A549 (cell line): Measurements from ENCODE around the gene ASAP2. TPM values are rescaled to one million over a fixed set of nuclear protein-coding genes. Genes with fewer than 3 reads are reported as not detected.

Source experiments
- ATAC-seq, 2 experiments: fragments of 200-7000 bp in 1 of 2; fragments of >200 bp in 1 of 2; cut with Nextera tagmentation in 1 of 2; cut with Tn5 transposase in 1 of 2; 3 replicates each; pipeline versions ENCODE4 v1.8.0 to v1.9.1; 2018 to 2020; ENCODE audit warnings: mild to moderate bottlenecking in 1 of 2, moderate library complexity in 1 of 2
- CTCF ChIA-PET: fragments of 300-600 bp; sonication (Branson Sonifier 250); formaldehyde crosslinking; extraction: SDS; loops from one replicate; lab custom pipeline; 2021; ENCODE audit warnings: antibody characterized with exemption, inconsistent platforms; lab: Yijun Ruan, JAX
- POLR2A ChIA-PET: fragments of 350-600 bp; formaldehyde crosslinking; extraction: SDS; loops from one replicate; lab custom pipeline; 2021; ENCODE audit warnings: antibody characterized with exemption, inconsistent platforms; lab: Yijun Ruan, JAX
- DNase-seq, 2 experiments: peaks; one replicate each; pipeline versions ENCODE4 v3.0.0 to v3.0.0-alpha.2; 2011 to 2016; ENCODE audit warnings: low read depth in 1 of 2, low spot score in 1 of 2
- FAIRE-seq: peaks from 2 replicates; lab custom pipeline; 2011; peaks lifted over from hg19 to GRCh38; lab: Jason Lieb, UNC
- H3K27ac ChIP-seq, 2 experiments: fragments of >200 bp; sonication (Bioruptor Twin); formaldehyde crosslinking; 3 replicates each; pipeline ENCODE4 v1.5.1; 2016 to 2017
- H3K4me1 ChIP-seq: fragments of >200 bp; sonication (Bioruptor Twin); formaldehyde crosslinking; 3 replicates; pipeline ENCODE4 v1.6.1; 2016
- H3K4me2 ChIP-seq: fragments of >200 bp; sonication (Bioruptor Twin); formaldehyde crosslinking; 3 replicates; pipeline ENCODE4 v1.6.1; 2016
- H3K4me3 ChIP-seq: fragments of >200 bp; sonication (Bioruptor Twin); formaldehyde crosslinking; 3 replicates; pipeline ENCODE4 v1.5.1; 2016
- H3K9me3 ChIP-seq: fragments of >200 bp; sonication (Bioruptor Twin); formaldehyde crosslinking; 3 replicates; pipeline ENCODE4 v1.6.1; 2016
- CEBPB ChIP-seq, 2 experiments: fragments of >200 bp in 1 of 2; sonication (Bioruptor Twin) in 1 of 2; formaldehyde crosslinking in 1 of 2; IDR thresholded peaks; 2 replicates each; pipeline ENCODE4 v1.6.1; 2012 to 2016
- CHD2 ChIP-seq: fragments of 150-350 bp; IDR thresholded peaks from 2 replicates; pipeline ENCODE4 v1.6.1; 2014; ENCODE audit warnings: low read length; ENCODE audit not compliant: partially characterized antibody
- CHD4 ChIP-seq: fragments of 200-600 bp; sonication (generic); IDR thresholded peaks from 2 replicates; pipeline ENCODE4 v1.6.1; 2016; ENCODE audit warnings: antibody characterized with exemption, mild to moderate bottlenecking, borderline replicate concordance
- EP300 ChIP-seq, 2 experiments: fragments of >200 bp; sonication (Bioruptor Twin); formaldehyde crosslinking; IDR thresholded peaks; 2 replicates in 1 of 2; 3 replicates in 1 of 2; pipeline ENCODE4 v1.6.1; 2016 to 2017
- ESRRA ChIP-seq: fragments of 150-350 bp; IDR thresholded peaks from 2 replicates; pipeline ENCODE4 v1.6.1; 2014; ENCODE audit warnings: mild to moderate bottlenecking, low read length, borderline replicate concordance
- FOSL2 ChIP-seq, 2 experiments: fragments of 450-650 bp in 1 of 2; fragments of >200 bp in 1 of 2; sonication (Bioruptor Twin) in 1 of 2; formaldehyde crosslinking; IDR thresholded peaks; 2 replicates each; pipeline versions ENCODE4 v1.5.0 to v1.6.1; 2016 to 2020; ENCODE audit warnings: mild to moderate bottlenecking in 1 of 2, moderate library complexity in 1 of 2
- HDAC2 ChIP-seq: fragments of 200-600 bp; sonication (generic); IDR thresholded peaks from 2 replicates; pipeline ENCODE4 v1.6.1; 2016
- HEYL ChIP-seq: fragments of 250-450 bp; sonication (Bioruptor Pico); IDR thresholded peaks from 2 replicates; pipeline ENCODE4 v1.8.0; 2021; ENCODE audit warnings: mild to moderate bottlenecking, moderate library complexity
- HOXB13 ChIP-seq: fragments of 250-450 bp; sonication (Bioruptor Pico); IDR thresholded peaks from 2 replicates; pipeline ENCODE4 v1.5.0; 2020; ENCODE audit warnings: low read depth, mild to moderate bottlenecking, moderate library complexity
- MYC ChIP-seq: IDR thresholded peaks from 2 replicates; pipeline ENCODE4 v1.6.1; 2012; ENCODE audit warnings: mild to moderate bottlenecking, inconsistent platforms, low read length, improper control_type of control experiment, borderline replicate concordance
- NFE2L2 ChIP-seq: fragments of 150-350 bp; conservative IDR thresholded peaks from 2 replicates; pipeline ENCODE4 v1.6.1; 2014; ENCODE audit warnings: low read length
- NPAS2 ChIP-seq: fragments of 250-450 bp; sonication (Bioruptor Pico); IDR thresholded peaks from 2 replicates; pipeline ENCODE4 v1.8.0; 2022; ENCODE audit warnings: mild to moderate bottlenecking, moderate library complexity, borderline replicate concordance
- POLR2AphosphoS2 ChIP-seq: conservative IDR thresholded peaks from 2 replicates; pipeline ENCODE4 v1.6.1; 2012; ENCODE audit warnings: low read length, improper control_type of control experiment, inconsistent platforms
- RARB ChIP-seq: fragments of 250-450 bp; sonication (Bioruptor Pico); IDR thresholded peaks from 2 replicates; pipeline ENCODE4 v1.8.0; 2021; ENCODE audit warnings: mild to moderate bottlenecking, moderate library complexity
- RCOR1 ChIP-seq: fragments of 150-350 bp; IDR thresholded peaks from 2 replicates; pipeline ENCODE4 v1.6.1; 2014; ENCODE audit warnings: antibody characterized with exemption, low read length, low read depth
- RNF2 ChIP-seq: fragments of 200-600 bp; sonication (generic); IDR thresholded peaks from 2 replicates; pipeline ENCODE4 v1.6.1; 2016; ENCODE audit warnings: low read depth, mild to moderate bottlenecking, antibody characterized with exemption, moderate library complexity, borderline replicate concordance
- SMC3 ChIP-seq: fragments of >200 bp; sonication (Bioruptor Twin); formaldehyde crosslinking; IDR thresholded peaks from 3 replicates; pipeline ENCODE4 v1.6.1; 2018; ENCODE audit warnings: inconsistent platforms
- TFCP2L1 ChIP-seq: fragments of 250-450 bp; sonication (Bioruptor Pico); IDR thresholded peaks from 2 replicates; pipeline ENCODE4 v1.5.0; 2021; ENCODE audit warnings: mild to moderate bottlenecking
- ZSCAN20 ChIP-seq: fragments of 250-450 bp; sonication (Bioruptor Pico); IDR thresholded peaks from 2 replicates; pipeline ENCODE4 v1.8.0; 2022; ENCODE audit warnings: mild to moderate bottlenecking, moderate library complexity
- WGBS: methylation state at CpG from one replicate; pipeline ENCODE4 v1.1.6; 2017; ENCODE audit errors: missing lambda C conversion rate; 5-methylcytosine and 5-hydroxymethylcytosine counted together
- polyA plus RNA-seq, 4 experiments: library from polyadenylated mRNA; depleted of rRNA in 3 of 4; stranded (reverse); fragments of >200 nt; fragmentation: RNase III in 1 of 4; extraction: RNeasy Plus Mini Kit Qiagen cat#74134 plus additional on column Dnase treatment in 1 of 4; gene quantifications; 2 replicates in 3 of 4; 3 replicates in 1 of 4; pipeline ENCODE4 v1.2.3, GENCODE V29; 2011 to 2017
- TF ChIP-seq, protein P1 (sequence below): fragments of 450-650 bp; IDR thresholded peaks from 2 replicates; pipeline ENCODE4 v1.6.1; 2014; ENCODE audit warnings: antibody characterized with exemption
- TF ChIP-seq, protein P2 (sequence below): fragments of 250-450 bp; sonication (Bioruptor Pico); IDR thresholded peaks from 2 replicates; pipeline ENCODE4 v1.5.0; 2020; ENCODE audit warnings: low read depth, mild to moderate bottlenecking, moderate library complexity
- TF ChIP-seq, protein P3 (sequence below): fragments of 150-350 bp; IDR thresholded peaks from 2 replicates; pipeline ENCODE4 v1.6.1; 2014; ENCODE audit warnings: low read depth, mild to moderate bottlenecking, low read length

Gene ASAP2
- polyA plus RNA-seq, 2 of the 4 experiments (the other 2 are of a cell fraction) = 17.8 to 27.9 TPM

DNA sequence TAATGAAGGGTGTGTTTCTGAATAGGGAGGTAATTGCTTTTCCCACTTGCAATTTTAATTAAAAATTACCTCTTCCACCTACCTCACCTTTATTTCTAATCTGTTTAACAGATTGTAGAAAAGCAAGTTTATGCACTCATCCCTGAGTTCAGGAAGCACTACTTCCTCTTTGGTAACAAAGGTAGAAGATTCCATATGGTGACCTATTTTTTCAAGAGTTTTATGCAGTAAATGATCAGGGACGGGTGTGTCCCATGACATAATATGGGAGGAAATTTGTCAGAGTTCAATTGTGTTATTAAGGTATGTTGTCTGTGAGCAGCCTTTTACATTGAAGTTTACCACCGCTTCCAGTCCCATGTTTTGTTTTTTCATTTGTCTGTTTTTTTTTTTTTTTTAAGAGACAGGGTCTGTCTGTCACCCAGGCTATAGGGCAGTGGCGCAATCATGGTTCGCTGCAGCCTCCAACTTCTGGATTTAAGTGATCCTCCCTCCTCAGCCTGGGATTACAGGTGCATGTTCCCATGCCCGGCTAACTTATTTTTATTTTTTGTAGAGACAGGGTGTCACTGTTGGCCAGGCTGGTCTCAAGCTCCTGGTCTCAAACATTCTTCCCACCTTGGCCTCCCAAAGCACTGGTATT lies 68.2 kb downstream of the ASAP2 start:
- Histone ChIP-seq H3K4me2 (no peak overlapping the region), H3K27ac (no peak overlapping the region), H3K4me1 (peaks cover 6% of the 10 kb centered on the region; the same call in 1 of the 3 replicates), H3K9me3 (0 out of 3 replicates have a peak, but pooled peaks cover 8% of the 10 kb centered on the region), H3K4me3 (no peak overlapping the region)
- ATAC-seq = no peak
- FAIRE-seq = no peak
- ChIA-PET CTCF (interaction anchor here (0.9 to 1.6 kb wide), 4 partner anchors 12 to 69 kb away, joined by 3 to 5 read pairs (median 4); no protein-coding TSS in a partner anchor), POLR2A (no interaction called here)
- TF ChIP-seq CEBPB (IDR thresholded peaks at IDR 0.05) (0 out of 4 replicates have a peak, but pooled peaks of 1 of the 2 experiments have one; percentile 13), NPAS2 (CRISPR knock-in tag) (no peak), CHD2 (no peak)
- DNase-seq = no peak
- 85% methylated on average over 5 of the region's 5 CpGs for WGBS

DNA sequence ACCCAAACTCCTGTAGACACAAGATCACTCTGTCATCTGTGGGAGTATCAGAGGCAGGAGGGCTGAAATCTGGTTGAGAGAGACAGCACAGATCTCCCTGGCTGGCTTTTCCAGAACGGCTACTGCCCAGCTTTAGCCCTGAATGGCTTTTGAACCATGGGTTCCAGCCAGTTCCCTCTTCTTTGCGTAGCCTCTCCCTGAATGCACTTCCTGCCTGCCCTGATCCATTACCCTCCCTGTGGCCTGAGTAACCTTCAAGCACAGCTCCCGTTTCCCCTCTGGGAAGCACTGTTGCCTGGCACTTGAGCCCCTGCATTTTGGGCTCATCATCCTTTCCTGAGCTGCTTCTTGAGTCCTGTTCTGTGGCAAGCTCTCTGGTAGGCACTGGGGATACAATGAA lies 68.8 kb downstream of the ASAP2 start:
- H3K4me3 ChIP-seq = no peak overlapping the region
- POLR2A ChIA-PET = no interaction called here
- peaks cover 6% of the 10 kb centered on the region; the same call in 1 of the 3 replicates for H3K4me1 ChIP-seq
- ATAC-seq (no peak), FAIRE-seq (no peak), DNase-seq (no peak)
- WGBS = 82% methylated on average over 3 of the region's 3 CpGs
- CTCF ChIA-PET = interaction anchor here (1.2 kb wide), 1 partner anchor 133 kb away, joined by 4 read pairs; no protein-coding TSS in a partner anchor
- TF ChIP-seq EP300 (IDR thresholded peaks at IDR 0.05) = no peak
- TF ChIP-seq CHD4 = no peak
- TF ChIP-seq, protein P1, sequence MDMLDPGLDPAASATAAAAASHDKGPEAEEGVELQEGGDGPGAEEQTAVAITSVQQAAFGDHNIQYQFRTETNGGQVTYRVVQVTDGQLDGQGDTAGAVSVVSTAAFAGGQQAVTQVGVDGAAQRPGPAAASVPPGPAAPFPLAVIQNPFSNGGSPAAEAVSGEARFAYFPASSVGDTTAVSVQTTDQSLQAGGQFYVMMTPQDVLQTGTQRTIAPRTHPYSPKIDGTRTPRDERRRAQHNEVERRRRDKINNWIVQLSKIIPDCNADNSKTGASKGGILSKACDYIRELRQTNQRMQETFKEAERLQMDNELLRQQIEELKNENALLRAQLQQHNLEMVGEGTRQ = no peak
- TF ChIP-seq, all 56 proteins: peak for 0
- Histone ChIP-seq H3K27ac (peak overlapping the region in 1 of 2 experiments; percentile 29; a peak in 1 of 6 replicates), H3K9me3 (0 out of 3 replicates have a peak, but pooled peaks cover 8% of the 10 kb centered on the region), H3K4me2 (no peak overlapping the region)

DNA sequence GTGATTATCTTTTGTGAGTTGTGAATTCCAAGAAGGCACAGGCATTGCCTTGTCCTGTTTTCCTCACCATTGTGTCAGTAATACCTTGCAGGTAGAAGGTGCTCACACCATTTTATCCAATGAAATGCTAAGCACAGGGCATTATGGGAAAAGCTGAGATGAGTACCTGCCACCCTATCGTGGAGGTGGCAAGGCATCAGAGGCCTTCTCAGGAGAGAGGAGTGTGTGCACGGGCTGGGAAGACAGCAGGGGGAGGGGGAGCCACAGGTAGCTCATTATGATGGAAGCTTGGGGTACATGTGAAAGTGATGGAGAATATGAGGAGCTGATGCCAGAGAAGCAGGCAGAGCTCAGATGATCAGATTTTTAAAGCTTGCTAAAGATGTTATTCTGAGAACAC lies 69.5 kb downstream of the ASAP2 start:
- ChIA-PET POLR2A (no interaction called here), CTCF (interaction anchor here (1.2 kb wide), 1 partner anchor 133 kb away, joined by 4 read pairs; no protein-coding TSS in a partner anchor)
- H3K4me1 ChIP-seq = peaks cover 6% of the 10 kb centered on the region; the same call in 1 of the 3 replicates
- DNase-seq = no peak
- 86% methylated on average over 2 of the region's 2 CpGs for WGBS
- 0 out of 3 replicates have a peak, but pooled peaks cover 8% of the 10 kb centered on the region for H3K9me3 ChIP-seq
- no peak overlapping the region for H3K4me2 ChIP-seq
- no peak for ATAC-seq
- FAIRE-seq = no peak
- TF ChIP-seq NFE2L2 = no peak
- TF ChIP-seq, protein P2, sequence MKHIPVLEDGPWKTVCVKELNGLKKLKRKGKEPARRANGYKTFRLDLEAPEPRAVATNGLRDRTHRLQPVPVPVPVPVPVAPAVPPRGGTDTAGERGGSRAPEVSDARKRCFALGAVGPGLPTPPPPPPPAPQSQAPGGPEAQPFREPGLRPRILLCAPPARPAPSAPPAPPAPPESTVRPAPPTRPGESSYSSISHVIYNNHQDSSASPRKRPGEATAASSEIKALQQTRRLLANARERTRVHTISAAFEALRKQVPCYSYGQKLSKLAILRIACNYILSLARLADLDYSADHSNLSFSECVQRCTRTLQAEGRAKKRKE = no peak
- TF ChIP-seq RCOR1 = no peak
- TF ChIP-seq, protein P3, sequence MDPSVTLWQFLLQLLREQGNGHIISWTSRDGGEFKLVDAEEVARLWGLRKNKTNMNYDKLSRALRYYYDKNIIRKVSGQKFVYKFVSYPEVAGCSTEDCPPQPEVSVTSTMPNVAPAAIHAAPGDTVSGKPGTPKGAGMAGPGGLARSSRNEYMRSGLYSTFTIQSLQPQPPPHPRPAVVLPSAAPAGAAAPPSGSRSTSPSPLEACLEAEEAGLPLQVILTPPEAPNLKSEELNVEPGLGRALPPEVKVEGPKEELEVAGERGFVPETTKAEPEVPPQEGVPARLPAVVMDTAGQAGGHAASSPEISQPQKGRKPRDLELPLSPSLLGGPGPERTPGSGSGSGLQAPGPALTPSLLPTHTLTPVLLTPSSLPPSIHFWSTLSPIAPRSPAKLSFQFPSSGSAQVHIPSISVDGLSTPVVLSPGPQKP = no peak
- no peak for TF ChIP-seq POLR2AphosphoS2
- TF ChIP-seq ZSCAN20 (CRISPR knock-in tag) = no peak
- no peak overlapping the region for H3K27ac ChIP-seq
- H3K4me3 ChIP-seq = no peak overlapping the region

DNA sequence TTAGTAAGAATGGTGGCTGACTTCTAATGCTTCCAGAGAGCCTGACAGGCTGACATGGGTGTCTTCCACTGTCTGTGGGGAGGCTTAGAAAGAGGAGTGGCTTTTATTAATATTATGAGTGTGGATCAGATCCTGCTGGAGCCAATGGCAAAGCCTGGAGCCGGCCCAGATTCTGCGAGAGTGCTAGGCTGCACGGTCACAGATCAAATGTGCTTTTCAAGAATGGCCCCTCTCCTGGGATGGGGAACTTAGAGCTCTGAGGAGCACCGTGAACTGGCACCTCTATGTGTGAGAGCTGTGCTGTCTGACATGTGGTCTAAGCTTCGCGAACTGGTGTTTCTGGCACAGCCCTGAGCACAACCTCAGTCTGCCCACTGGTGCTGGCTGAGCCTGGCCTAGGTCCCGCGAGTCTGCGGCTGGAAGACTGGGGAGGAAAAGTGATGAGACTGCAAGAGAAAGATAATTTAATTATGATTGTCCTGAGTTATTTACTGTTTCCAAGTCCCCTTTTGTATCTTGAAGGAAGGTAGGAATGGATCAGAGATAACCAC lies 70.4 kb downstream of the ASAP2 start:
- ATAC-seq = peak in 1 of 2 experiments; percentile 34; a peak in 3 of 6 replicates
- no peak for DNase-seq
- POLR2A ChIA-PET = no interaction called here
- H3K4me2 ChIP-seq = no peak overlapping the region
- CTCF ChIA-PET = interaction anchor here (1.2 kb wide), 1 partner anchor 134 kb away, joined by 4 read pairs; no protein-coding TSS in a partner anchor
- no peak overlapping the region for H3K4me3 ChIP-seq
- H3K4me1 ChIP-seq = peaks cover 6% of the 10 kb centered on the region; the same call in 1 of the 3 replicates
- WGBS = 93% methylated on average over 9 of the region's 9 CpGs
- 0 out of 3 replicates have a peak, but pooled peaks cover 5% of the 10 kb centered on the region for H3K9me3 ChIP-seq
- H3K27ac ChIP-seq = no peak overlapping the region
- no peak for FAIRE-seq
- no peak for TF ChIP-seq HEYL (CRISPR knock-in tag)
- TF ChIP-seq TFCP2L1 (CRISPR knock-in tag) = no peak
- TF ChIP-seq, protein P3 = no peak
- TF ChIP-seq NFE2L2 = no peak
- TF ChIP-seq SMC3 = no peak
- TF ChIP-seq RARB = no peak
- TF ChIP-seq POLR2AphosphoS2 = no peak
- no peak for TF ChIP-seq ESRRA
- TF ChIP-seq, protein P2 = no peak
- no peak for TF ChIP-seq HOXB13 (CRISPR knock-in tag)
- TF ChIP-seq EP300 (IDR thresholded peaks at IDR 0.05) = no peak
- TF ChIP-seq RNF2 = no peak
- no peak for TF ChIP-seq CEBPB (IDR thresholded peaks at IDR 0.05)
- TF ChIP-seq MYC = no peak
- no peak for TF ChIP-seq FOSL2 (IDR thresholded peaks at IDR 0.05)
- no peak for TF ChIP-seq FOSL2 (CRISPR knock-in tag; IDR thresholded peaks at IDR 0.05)
- no peak for TF ChIP-seq HDAC2
